ENCODE data around the gene OR10V1.
"Not testable (repeated sequence)": the region's sequence is repeated elsewhere in the genome, so short reads cannot be mapped to it uniquely, and the experiment has no call there.

The OR10V1 gene

GRCh38 chr11:59710136-59710847, 3.4 kb downstream of the OR10V1 start:
- FAIRE-seq (no peak), DNase-seq (ENCODE audit: insufficient read length, low spot score) (no peak)

DNA sequence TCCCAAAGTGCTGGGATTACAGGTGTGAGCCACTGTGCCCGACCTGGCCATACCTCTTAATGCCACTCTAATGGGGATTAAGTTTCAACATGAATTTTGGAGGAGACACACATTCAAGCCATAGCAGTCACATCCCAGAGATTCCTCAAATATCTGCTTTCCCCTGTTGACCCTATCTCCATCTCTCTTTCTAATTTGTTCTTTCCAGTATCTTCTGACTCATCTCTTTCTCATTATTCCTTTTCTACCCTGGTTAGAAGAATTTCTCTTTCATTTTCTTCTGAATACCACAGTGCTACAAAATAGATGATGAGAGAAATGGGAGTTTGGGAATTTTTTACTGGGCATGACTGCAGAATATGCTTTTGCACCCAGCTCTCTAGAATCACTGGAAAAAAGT, 5.1 kb downstream of the OR10V1 start:
- FAIRE-seq (no peak), DNase-seq (ENCODE audit: insufficient read length, low spot score) (no peak)

DNA sequence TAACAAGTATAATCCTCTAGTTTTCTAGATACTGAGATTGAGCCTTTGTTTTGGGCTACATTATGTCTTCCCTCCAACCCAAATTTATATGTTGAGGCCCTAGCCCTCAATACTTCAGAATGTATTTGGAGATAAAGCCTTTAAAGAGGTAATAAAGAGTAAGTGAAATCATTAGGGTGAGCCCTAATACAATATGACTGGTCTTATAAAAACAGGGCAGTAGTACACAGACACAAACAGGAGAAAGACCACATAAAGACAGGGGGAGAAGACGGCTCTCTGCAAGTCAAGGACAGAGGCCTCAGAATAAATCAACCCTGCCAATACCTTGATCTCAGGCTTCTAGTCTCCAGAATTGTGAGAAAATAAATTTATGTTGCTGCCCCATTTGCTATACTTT, 6.3 kb downstream of the OR10V1 start:
- no peak for DNase-seq (ENCODE audit: insufficient read length, low spot score)
- FAIRE-seq, result no peak

DNA sequence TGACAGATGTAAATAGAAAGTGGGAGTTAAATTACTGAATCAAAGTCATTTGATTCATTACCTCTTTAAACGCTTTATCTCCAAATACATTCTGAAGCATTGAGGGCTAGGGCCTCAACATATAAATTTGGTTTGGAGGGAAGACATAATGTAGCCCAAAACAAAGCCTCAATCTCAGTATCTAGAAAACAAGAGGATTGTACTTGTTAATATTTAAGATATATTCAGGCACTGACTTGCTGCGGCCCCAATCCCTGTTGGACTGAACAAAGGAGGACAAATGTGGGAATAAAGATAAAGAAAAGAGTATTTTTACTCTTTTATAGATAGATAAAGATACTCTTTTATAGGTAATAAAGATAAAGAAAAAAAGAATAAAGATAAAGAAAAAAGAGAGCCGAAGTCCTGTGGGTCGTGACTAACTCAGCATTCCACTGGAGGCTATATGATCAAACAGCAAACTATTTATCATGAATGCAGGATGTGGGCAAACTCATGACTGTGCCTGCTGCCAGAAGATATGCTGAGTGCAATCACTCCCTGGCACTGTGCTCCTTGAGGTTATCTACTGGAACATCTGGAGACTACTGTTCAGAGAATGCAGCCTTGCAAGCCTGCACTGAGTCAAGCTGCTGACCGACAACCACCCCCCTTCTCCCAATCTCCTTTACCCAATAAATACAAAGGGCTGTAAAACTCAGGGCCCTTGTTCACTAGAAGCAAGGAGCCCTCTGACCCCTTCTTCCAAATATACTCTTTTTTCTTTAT, 6.9 kb downstream of the OR10V1 start:
- no peak for DNase-seq (ENCODE audit: insufficient read length, low spot score)
- no peak for FAIRE-seq

DNA sequence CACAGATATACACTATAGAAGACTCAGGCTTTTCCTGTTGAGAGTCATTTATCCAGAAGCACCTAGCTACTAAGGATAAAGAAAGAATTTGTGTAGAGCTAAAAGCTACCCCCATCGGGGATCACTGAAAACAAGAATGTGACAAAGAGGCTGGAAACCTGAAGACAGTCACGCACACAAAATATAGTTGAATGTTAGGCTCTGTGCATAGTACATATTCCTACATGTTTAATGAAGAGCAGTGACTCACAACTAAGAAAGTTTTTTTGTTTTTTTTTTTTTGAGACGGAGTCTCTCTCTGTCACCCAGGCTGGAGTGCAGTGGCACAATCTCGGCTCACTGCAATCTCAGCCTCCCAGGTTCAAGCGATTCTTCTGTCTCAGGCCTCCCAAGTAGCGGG, 8.4 kb downstream of the OR10V1 start:
- FAIRE-seq (no peak), DNase-seq (ENCODE audit: insufficient read length, low spot score) (no peak)

DNA sequence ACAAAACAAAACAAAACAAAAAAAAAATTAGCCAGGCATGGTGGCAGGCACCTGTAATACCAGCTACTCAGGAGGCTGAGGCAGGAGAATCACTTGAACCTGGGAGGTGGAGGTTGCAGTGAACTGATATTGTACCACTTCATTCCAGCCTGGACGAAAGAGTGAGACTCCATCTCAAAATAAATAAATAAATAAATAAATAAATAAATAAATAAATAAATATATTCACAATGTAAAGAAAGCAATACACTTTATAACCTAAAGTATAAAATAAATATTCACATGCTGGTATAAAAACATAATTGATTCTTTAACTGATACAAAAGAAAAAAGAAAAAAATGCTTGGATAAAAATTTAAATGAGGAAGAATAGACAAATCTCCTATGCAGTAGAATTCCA, 10.1 kb downstream of the OR10V1 start:
- not testable (repeated sequence) for FAIRE-seq; DNase-seq (ENCODE audit: insufficient read length, low spot score)

GRCh38 chr11:59700157-59700556, 13.5 kb downstream of the OR10V1 start:
- DNase-seq (ENCODE audit: insufficient read length, low spot score); FAIRE-seq: not testable (repeated sequence)

GRCh38 chr11:59698506-59698905, 15.1 kb downstream of the OR10V1 start:
- FAIRE-seq (no peak), DNase-seq (ENCODE audit: insufficient read length, low spot score) (no peak)

GRCh38 chr11:59692915-59693314, 20.7 kb downstream of the OR10V1 start:
- DNase-seq (ENCODE audit: insufficient read length, low spot score), result no peak
- no peak for FAIRE-seq

GRCh38 chr11:59691156-59691555, 22.5 kb downstream of the OR10V1 start:
- FAIRE-seq (no peak), DNase-seq (ENCODE audit: insufficient read length, low spot score) (no peak)

DNA sequence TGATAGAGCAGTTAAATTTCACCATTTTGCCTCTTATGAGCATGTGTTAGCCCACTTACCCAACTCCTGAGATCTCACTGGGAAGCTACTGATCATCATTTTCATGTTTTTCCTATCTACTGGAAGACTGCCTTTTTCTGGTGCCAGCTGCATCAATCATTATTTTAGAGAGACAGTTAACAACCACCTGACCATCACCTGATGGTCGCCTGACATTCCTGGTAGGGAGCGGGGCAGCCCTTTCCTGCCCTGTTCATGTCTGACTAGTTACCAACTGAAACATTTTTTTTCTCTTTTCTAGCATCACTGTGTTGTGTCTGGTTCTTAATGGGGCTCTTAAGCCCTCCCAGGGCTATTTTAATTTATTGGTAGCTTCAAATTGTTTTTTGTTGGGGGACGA, 24.6 kb downstream of the OR10V1 start:
- no peak for DNase-seq (ENCODE audit: insufficient read length, low spot score)
- no peak for FAIRE-seq

GRCh38 chr11:59681260-59681725, 32.4 kb downstream of the OR10V1 start:
- not testable (repeated sequence) for FAIRE-seq

DNA sequence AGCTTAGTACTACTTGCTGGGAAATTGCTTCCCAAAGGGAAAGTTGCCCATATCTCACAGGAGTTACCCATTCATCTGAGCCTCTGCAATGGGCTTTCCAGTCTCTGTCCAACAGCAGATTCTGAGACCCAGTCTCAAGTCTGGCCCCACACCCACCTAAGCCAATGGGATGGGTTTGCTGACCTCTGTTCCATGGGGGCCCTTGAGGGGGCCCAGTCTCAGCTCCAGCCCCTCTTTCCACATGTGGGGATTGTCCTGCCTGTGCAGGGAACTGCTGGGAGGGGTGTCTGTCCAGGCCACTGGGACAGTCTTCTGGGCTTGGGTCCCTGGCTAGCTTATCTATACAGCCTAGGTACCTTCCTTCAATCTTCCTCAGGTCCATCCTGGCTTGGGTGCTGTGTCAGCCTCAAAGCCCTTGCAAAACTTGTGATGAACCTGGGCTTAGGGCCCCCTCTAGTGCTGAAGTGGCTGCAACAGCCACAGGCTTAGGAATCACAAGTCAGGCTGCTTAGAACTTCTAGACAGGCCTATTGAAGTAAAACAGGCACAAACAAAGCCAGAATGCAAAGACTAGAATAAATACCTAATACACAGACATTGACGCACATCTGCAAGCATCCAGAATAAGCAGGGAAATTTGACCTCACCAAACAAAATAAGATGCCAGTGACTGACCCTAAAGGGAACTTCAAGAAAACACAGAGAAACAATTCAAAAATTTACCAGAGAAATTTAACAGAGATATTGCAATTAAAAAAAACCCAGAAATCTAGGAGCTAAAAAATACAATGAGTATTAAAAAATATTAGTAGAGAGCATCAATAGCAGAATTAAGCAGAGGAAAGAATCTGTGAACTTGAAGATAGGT, 33.1 kb downstream of the OR10V1 start:
- DNase-seq (ENCODE audit: insufficient read length, low spot score) (no peak), FAIRE-seq (peak; percentile 68)

More at GRCh38 chr11:59681260-59681725, 32.4 kb downstream of the OR10V1 start:
- DNase-seq (ENCODE audit: insufficient read length, low spot score), result not testable (repeated sequence)

DNA sequence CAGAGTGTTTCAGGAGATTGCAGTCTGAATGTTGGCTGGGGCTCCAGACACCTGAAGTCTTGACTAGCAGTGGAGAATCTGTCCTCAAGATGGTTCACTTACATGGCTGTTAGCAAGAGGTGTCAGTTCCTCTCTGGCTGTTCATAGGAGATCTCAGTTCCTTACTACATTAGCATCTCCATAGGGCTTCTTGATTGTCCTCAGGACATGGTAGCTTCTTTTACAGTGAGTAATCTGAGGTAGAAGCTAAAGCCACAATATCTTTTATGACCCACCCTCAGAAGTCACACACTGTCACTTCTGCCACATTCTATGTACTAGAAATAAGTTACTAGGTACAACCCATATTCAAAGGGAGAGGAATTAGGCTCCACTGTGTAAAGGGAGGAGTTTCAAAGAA, 34.3 kb downstream of the OR10V1 start:
- no peak for FAIRE-seq

DNA sequence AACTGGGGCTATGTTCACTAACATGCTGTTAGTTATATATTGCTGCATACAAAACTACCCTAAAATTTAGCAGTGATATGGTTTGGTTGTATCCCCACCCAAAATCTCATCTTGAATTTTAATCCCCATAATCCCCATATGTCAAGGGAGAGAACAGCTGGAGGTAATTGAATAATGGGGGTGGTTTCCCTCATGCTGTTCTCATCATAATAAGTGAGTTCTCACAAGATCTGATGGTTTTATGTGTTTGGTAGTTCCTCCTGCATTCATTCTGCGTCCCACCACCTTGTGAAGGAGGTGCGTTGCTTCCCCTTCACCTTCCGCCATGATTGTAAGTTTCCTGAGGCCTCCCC, 34.9 kb downstream of the OR10V1 start:
- DNase-seq (ENCODE audit: insufficient read length, low spot score), result no peak
- FAIRE-seq, result no peak

More for the DNA sequence above, 34.3 kb downstream of the OR10V1 start:
- no peak for DNase-seq (ENCODE audit: insufficient read length, low spot score)

GRCh38 chr11:59678118-59678812, 35.4 kb downstream of the OR10V1 start:
- FAIRE-seq (no peak), DNase-seq (ENCODE audit: insufficient read length, low spot score) (no peak)

DNA sequence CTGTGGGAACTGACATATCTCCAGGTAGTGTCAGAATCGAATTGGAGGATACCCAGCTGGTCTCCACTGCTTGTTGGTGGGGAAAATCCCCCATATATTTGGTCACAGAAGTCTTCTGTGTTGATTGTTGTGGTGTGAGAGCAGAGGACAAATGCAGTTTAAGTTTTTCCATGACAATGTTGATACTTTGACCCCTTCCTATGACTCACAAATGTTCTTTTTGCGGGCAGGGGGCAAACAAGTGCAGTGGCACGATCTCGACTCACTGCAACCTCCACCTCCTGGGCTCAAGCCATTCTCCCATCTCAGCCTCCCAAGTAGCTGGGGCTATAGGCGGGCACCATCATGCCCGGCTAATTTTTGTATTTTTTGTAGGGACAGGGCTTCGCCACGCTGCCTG, 37.4 kb downstream of the OR10V1 start:
- no peak for FAIRE-seq
- DNase-seq (ENCODE audit: insufficient read length, low spot score), result no peak

GRCh38 chr11:59674291-59674690, 39.4 kb downstream of the OR10V1 start:
- FAIRE-seq (no peak), DNase-seq (ENCODE audit: insufficient read length, low spot score) (no peak)

GRCh38 chr11:59673291-59673690, 40.4 kb downstream of the OR10V1 start:
- FAIRE-seq (no peak), DNase-seq (ENCODE audit: insufficient read length, low spot score) (no peak)

DNA sequence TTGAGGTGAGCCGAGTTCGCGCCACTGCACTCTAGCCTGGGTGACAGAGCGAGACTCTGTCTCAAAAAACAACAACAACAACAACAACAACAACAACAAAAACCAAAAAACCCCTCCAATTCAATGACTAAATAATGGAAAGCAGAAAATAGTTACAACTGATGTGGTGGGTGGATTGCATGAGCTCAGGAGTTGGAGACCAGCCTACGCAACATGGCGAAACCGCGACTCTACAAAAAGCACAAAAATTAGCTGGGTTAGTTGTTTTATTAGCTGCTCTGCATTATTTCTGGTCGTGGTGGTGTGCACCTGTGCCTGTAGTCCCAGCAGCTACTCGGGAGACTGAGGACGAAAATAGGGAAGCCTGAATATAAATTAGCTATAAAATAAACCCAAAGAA, 42.2 kb downstream of the OR10V1 start:
- DNase-seq (ENCODE audit: insufficient read length, low spot score) (no peak), FAIRE-seq (no peak)

DNA sequence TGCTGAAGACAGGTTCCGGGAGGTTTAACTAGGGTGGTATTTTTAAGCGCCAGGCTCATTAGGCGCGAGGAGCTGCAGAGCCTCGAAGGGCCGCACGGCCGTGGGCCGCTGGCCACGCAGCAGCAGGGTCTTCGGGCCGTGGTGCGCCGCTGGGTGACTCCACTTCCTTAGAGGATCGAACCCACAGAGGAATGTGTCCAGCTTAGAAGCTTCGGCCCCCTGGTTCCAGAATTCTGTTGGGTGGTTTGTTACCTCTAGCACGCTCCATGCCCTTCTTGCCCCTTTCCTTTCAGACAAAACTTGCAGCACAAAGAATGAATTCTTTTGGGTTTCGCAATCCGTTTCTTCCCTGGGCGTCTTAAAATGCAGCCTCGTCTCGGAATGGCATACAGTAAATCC, 44.0 kb downstream of the OR10V1 start:
- peak; percentile 4 for FAIRE-seq
- DNase-seq (ENCODE audit: insufficient read length, low spot score), result peak; percentile 40

Measured in GM19239 (cell line).